Prostate gland (tissue), 2 donors: ENCODE measurements around the gene CTDNEP1. TPM values are rescaled to one million over a fixed set of nuclear protein-coding genes. Genes with fewer than 3 reads are reported as not detected.

Source experiments
- DNase-seq: peaks from one replicate; pipeline ENCODE4 v3.0.0-alpha.2; 2019; ENCODE audit warnings: low spot score
- H3K27ac ChIP-seq, 2 donors: fragments of 200-600 bp; sonication (generic); 2 replicates each; pipeline ENCODE4 v1.5.1; 2017 to 2019
- H3K27me3 ChIP-seq: fragments of 200-600 bp; sonication (generic); replicated peaks from 2 replicates; pipeline ENCODE4 v1.5.1; 2019; ENCODE audit not compliant: insufficient read depth
- H3K36me3 ChIP-seq, 2 donors: fragments of 200-600 bp; sonication (generic); 1 replicate in 1 of 2; 2 replicates in 1 of 2; pipeline versions ENCODE4 v1.5.1 to v1.8.1; 2017 to 2019
- H3K4me1 ChIP-seq: fragments of 200-600 bp; sonication (generic); replicated peaks from 2 replicates; pipeline ENCODE4 v1.5.1; 2019
- H3K4me3 ChIP-seq, 2 donors: fragments of 200-600 bp; sonication (generic); 2 replicates each; pipeline ENCODE4 v1.5.1; 2017 to 2019
- H3K9me3 ChIP-seq: fragments of 200-600 bp; sonication (generic); 2 replicates; pipeline ENCODE4 v1.5.1; 2017
- CTCF ChIP-seq, 4 experiments: fragments of 200-600 bp in 2 of 4; fragments of 450-650 bp in 2 of 4; sonication (generic) in 2 of 4; IDR thresholded peaks; 1 replicate in 3 of 4; 2 replicates in 1 of 4; pipeline ENCODE4 v1.5.1; 2016 to 2019; ENCODE audit warnings: antibody characterized with exemption in 4 of 4, mild to moderate bottlenecking in 2 of 4, moderate library complexity in 2 of 4
- POLR2A ChIP-seq: fragments of 450-650 bp; IDR thresholded peaks from one replicate; pipeline ENCODE4 v1.6.1; 2016; ENCODE audit warnings: antibody characterized with exemption, mild to moderate bottlenecking
- POLR2AphosphoS5 ChIP-seq: sonication (generic); formaldehyde crosslinking; IDR thresholded peaks from one replicate; pipeline ENCODE4 v1.6.1; 2017; ENCODE audit warnings: antibody characterized with exemption
- WGBS: methylation state at CpG from one replicate; pipeline ENCODE4 v1.1.5; 2018; 5-methylcytosine and 5-hydroxymethylcytosine counted together
- intact Hi-C: fragments of 100-400 bp; cut with DNase I; formaldehyde crosslinking; loops from one replicate; pipeline ENCODE4 v1.14.2; 2022
- total RNA-seq, 2 donors: library from RNA; depleted of rRNA; stranded (reverse); fragments of >200 nt; gene quantifications; one replicate each; pipeline ENCODE4 v1.1.0, GENCODE V29; 2016

Gene CTDNEP1
- total RNA-seq, 2 donors from 2014 or later = 61.2 to 107 TPM

GRCh38 chr17:7221278-7222092 is 30.0 kb downstream of the CTDNEP1 start:
- H3K4me1 ChIP-seq = peaks cover 18% of the 10 kb centered on the region
- TF ChIP-seq POLR2AphosphoS5 (no peak), CTCF (IDR thresholded peaks at IDR 0.05) (no peak), POLR2A (no peak)
- 69% methylated on average over 10 of the region's 10 CpGs for WGBS
- H3K27me3 ChIP-seq = no peaks in the 10 kb centered on the region
- no peak for DNase-seq
- H3K36me3 ChIP-seq = peaks cover 0 to 20% of the 10 kb centered on the region in 2 donors
- H3K9me3 ChIP-seq = no peaks in the 10 kb centered on the region
- intact Hi-C loops = no loop called here
- peak overlapping the region; percentile 97 to 99 for H3K27ac ChIP-seq
- H3K4me3 ChIP-seq = peak overlapping the region; percentile 74 to 86

DNA sequence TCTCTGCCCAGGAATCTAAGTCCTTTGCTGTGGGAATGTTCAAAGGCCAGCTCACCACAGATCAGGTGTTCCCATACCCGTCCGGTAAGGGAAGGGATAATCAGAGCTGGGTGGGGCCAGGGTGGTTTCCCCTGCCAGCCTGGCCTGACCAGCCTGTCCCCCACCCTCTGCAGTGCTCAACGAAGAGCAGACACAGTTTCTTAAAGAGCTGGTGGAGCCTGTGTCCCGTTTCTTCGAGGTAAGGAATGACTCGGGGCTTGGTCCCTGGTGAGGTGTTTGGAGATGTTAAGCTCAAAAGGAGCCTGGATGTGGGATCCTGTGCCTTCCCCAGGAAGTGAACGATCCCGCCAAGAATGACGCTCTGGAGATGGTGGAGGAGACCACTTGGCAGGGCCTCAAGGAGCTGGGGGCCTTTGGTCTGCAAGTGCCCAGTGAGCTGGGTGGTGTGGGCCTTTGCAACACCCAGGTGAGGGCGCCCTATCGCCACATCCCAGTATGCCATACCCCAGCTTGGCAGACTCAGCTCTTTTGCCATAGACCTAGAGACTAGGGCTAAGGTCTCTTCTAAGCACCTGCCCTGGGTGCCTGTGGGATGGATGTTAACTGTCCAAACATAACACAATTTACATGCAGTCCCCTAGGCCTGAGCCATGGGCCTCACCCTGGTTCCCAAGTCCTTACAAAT is 30.8 kb downstream of the CTDNEP1 start:
- TF ChIP-seq POLR2AphosphoS5 (peak; percentile 40), CTCF (IDR thresholded peaks at IDR 0.05) (peak in 3 of 4 experiments; percentile 32 to 60 (median 51)), POLR2A (no peak)
- 18% methylated on average over 11 of the region's 11 CpGs for WGBS
- no peaks in the 10 kb centered on the region for H3K27me3 ChIP-seq
- DNase-seq = peak; percentile 79
- peak overlapping the region; percentile 74 to 86 for H3K4me3 ChIP-seq
- no peaks in the 10 kb centered on the region for H3K9me3 ChIP-seq
- H3K27ac ChIP-seq = peak overlapping the region; percentile 97 to 99
- peaks cover 0 to 20% of the 10 kb centered on the region in 2 donors for H3K36me3 ChIP-seq
- H3K4me1 ChIP-seq = peaks cover 18% of the 10 kb centered on the region
- intact Hi-C loops = no loop called here

- TF ChIP-seq POLR2A = peak; percentile 76
- peak; percentile 92 for TF ChIP-seq POLR2AphosphoS5
- TF ChIP-seq CTCF (IDR thresholded peaks at IDR 0.05) = peak in 1 of 4 experiments; percentile 13
- Histone ChIP-seq H3K4me3 (peak within 1 kb of the TSS; percentile 74 to 86), H3K9me3 (no peaks in the 10 kb centered on the region), H3K4me1 (peaks cover 18% of the 10 kb centered on the region), H3K27ac (peak within 1 kb of the TSS; percentile 97 to 99), H3K27me3 (no peaks in the 10 kb centered on the region), H3K36me3 (peaks cover 0 to 20% of the 10 kb centered on the region in 2 donors)
- DNase-seq = peak; percentile 88
- WGBS = under 1% methylated on average over 44 of the region's 63 CpGs
- intact Hi-C loops = no loop called here
These were observed 31.5 kb downstream of the CTDNEP1 start, which contains the start of the genes ACADVL and DLG4 for GRCh38 chr17:7219812-7220592. Gene ACADVL (plus strand): TSS chr17:7219938. CDS start chr17:7219985, 47 bp downstream. Gene DLG4 (minus strand): TSS chr17:7219836.

DNA sequence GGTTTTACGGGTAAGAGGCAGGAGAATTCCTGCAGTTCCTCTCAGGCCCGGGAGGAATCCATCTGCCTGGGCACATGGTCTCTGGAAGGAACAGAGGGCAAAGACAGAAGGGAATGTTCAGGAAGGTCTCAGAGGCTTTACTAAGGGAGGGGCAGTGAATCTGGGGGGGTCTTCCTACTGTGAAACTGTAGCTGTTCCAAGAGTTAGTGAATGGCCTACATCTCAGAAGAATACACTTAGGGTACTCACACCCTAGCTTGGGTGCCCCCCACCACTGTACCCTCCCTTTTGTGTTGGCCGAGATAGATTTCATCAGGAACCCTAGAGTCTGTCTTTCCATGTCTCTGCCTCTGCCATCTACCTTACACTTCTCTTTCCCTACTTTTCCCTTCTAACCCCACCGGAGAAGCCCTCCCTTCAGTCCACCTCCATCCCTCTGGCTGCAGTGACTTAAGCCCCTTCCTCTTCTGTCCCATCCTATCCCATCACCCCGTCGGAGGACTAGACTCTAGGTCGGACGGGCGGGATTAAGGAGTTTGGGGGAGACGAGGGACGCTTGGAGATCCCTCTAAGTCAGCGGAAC is 32.2 kb downstream of the CTDNEP1 start:
- H3K36me3 ChIP-seq = peaks cover 0 to 15% of the 10 kb centered on the region in 2 donors
- WGBS = 17% methylated on average over 12 of the region's 12 CpGs
- TF ChIP-seq POLR2A (no peak), POLR2AphosphoS5 (no peak), CTCF (IDR thresholded peaks at IDR 0.05) (no peak)
- H3K4me1 ChIP-seq = peaks cover 18% of the 10 kb centered on the region
- H3K27me3 ChIP-seq = no peaks in the 10 kb centered on the region
- H3K4me3 ChIP-seq = peak overlapping the region; percentile 74 to 86
- intact Hi-C loops = no loop called here
- no peak for DNase-seq
- peak overlapping the region; percentile 97 to 99 for H3K27ac ChIP-seq
- H3K9me3 ChIP-seq = no peaks in the 10 kb centered on the region
